Erythroblast (primary cell): ENCODE data around the gene AGPAT2.

Experiments used
- GATA1 ChIP-seq: IDR thresholded peaks from 2 replicates; pipeline ENCODE4 v1.6.1; 2011; ENCODE audit warnings: low read depth, mild to moderate bottlenecking, control low read depth, low read length, moderate library complexity
- POLR2A ChIP-seq: IDR thresholded peaks from 2 replicates; pipeline ENCODE4 v1.6.1; 2011; ENCODE audit warnings: mild to moderate bottlenecking, low read length

- no peak for TF ChIP-seq POLR2A
- TF ChIP-seq GATA1: no peak
Measured at GRCh38 chr9:136698635-136699246, 11.5 kb upstream of the AGPAT2 start.
